HCT116 (cell line): ENCODE data around the gene SLC39A1.

Experiments
- POLR2A ChIP-seq: IDR thresholded peaks from 2 replicates; pipeline ENCODE4 v1.7.0; 2011; ENCODE audit warnings: borderline replicate concordance; ENCODE audit not compliant: insufficient read depth, insufficient read length; ENCODE audit errors: extremely low read depth
- TF ChIP-seq, protein P1 (sequence below): IDR thresholded peaks from 2 replicates; pipeline ENCODE4 v1.6.1; 2011; ENCODE audit warnings: mild to moderate bottlenecking, low read length, moderate library complexity; ENCODE audit not compliant: insufficient replicate concordance; ENCODE audit errors: extremely low read depth
- TF ChIP-seq, protein P2 (sequence below): IDR thresholded peaks from 2 replicates; pipeline ENCODE4 v1.6.1; 2012
- TF ChIP-seq, protein P3 (sequence below), 3 experiments: fragments of 200-600 bp in 1 of 3; sonication (generic) in 1 of 3; IDR thresholded peaks in 2 of 3; conservative IDR thresholded peaks in 1 of 3; 2 replicates each; pipeline ENCODE4 v1.5.1; 2012 to 2017; ENCODE audit warnings: low read depth in 2 of 3, low read length in 2 of 3, antibody characterized with exemption in 1 of 3, borderline replicate concordance in 1 of 3, control low read depth in 1 of 3, mild to moderate bottlenecking in 1 of 3, mixed read lengths in 1 of 3, mixed run types in 1 of 3, moderate library complexity in 1 of 3; ENCODE audit not compliant: insufficient read depth in 1 of 3

DNA sequence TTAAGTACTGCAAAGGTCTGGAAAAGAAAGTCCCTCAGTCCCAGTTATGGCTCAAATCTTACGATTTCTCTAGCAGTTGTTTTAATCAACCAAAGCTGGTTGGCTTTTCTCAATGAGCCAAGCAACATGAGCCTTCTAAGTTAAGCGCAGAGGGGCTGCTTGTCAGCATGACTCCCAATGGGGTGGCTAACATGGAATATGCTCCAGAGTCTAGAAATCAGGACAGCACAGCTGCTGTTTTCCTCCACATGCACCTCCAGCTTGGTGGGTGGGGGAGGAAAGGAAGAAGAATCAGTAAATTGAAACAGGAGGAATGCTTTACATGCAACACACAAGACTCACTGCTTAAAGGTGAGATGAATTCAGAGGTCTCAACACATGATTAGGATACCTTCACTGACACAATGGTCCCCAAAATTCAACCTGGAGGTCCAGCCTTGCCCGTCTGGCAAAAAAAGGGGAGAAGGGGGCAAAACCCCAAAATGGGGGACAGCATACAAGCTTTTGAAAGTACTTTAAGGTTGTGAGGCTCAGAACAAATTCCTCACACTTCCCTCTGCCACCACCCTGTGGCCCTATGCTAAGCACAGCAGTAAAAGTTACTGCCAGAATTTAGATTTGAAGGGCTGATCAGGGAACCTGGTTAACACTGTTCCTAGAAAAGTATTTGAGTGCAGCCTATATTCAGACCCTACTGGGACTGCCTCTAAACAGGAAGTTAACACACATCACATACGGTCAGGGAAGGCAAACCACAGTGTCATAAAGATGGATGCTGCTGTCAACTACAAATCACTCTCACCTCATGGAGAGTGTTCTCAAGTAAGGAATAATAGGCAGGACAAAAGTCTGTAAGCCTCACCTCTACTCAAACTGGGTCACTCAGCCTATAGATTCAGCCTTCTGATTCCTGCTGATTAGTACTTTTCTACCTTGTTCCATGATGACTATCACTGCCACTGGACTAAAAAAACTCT lies 43.2 kb downstream of the SLC39A1 start:
- TF ChIP-seq, protein P1, sequence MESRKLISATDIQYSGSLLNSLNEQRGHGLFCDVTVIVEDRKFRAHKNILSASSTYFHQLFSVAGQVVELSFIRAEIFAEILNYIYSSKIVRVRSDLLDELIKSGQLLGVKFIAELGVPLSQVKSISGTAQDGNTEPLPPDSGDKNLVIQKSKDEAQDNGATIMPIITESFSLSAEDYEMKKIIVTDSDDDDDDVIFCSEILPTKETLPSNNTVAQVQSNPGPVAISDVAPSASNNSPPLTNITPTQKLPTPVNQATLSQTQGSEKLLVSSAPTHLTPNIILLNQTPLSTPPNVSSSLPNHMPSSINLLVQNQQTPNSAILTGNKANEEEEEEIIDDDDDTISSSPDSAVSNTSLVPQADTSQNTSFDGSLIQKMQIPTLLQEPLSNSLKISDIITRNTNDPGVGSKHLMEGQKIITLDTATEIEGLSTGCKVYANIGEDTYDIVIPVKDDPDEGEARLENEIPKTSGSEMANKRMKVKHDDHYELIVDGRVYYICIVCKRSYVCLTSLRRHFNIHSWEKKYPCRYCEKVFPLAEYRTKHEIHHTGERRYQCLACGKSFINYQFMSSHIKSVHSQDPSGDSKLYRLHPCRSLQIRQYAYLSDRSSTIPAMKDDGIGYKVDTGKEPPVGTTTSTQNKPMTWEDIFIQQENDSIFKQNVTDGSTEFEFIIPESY: no peak
- TF ChIP-seq, protein P2, sequence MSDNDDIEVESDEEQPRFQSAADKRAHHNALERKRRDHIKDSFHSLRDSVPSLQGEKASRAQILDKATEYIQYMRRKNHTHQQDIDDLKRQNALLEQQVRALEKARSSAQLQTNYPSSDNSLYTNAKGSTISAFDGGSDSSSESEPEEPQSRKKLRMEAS: no peak
- TF ChIP-seq, protein P3, sequence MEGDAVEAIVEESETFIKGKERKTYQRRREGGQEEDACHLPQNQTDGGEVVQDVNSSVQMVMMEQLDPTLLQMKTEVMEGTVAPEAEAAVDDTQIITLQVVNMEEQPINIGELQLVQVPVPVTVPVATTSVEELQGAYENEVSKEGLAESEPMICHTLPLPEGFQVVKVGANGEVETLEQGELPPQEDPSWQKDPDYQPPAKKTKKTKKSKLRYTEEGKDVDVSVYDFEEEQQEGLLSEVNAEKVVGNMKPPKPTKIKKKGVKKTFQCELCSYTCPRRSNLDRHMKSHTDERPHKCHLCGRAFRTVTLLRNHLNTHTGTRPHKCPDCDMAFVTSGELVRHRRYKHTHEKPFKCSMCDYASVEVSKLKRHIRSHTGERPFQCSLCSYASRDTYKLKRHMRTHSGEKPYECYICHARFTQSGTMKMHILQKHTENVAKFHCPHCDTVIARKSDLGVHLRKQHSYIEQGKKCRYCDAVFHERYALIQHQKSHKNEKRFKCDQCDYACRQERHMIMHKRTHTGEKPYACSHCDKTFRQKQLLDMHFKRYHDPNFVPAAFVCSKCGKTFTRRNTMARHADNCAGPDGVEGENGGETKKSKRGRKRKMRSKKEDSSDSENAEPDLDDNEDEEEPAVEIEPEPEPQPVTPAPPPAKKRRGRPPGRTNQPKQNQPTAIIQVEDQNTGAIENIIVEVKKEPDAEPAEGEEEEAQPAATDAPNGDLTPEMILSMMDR (IDR thresholded peaks at IDR 0.05 in 2 of 3, conservative IDR thresholded peaks at IDR 0.05 in 1 of 3; ENCODE audit: borderline replicate concordance in 1 of 3, insufficient read depth in 1 of 3, low read depth in 2 of 3, low read length in 2 of 3): peak in 2 of 3 experiments; percentile 5 to 31; a peak in 2 of 6 replicates
- TF ChIP-seq POLR2A: no peak
